ENCODE measurements around the gene FXYD1. TPM values are rescaled to one million over a fixed set of nuclear protein-coding genes. Genes with fewer than 3 reads are reported as not detected.

The FXYD1 gene
- total and polyA plus RNA-seq, 4 donors, result 18.7 to 146 (median 71.5) TPM

- no peak for TF ChIP-seq CTCF (IDR thresholded peaks at IDR 0.05; ENCODE audit: low read depth, low read length, missing input control)
- no peak for TF ChIP-seq RXRA (IDR thresholded peaks at IDR 0.05)
These were observed 22.2 kb downstream of the FXYD1 start (continued) for GRCh38 chr19:35160629-35161433.

- DNase-seq (ENCODE audit: low spot score), result no peak
- H3K9ac ChIP-seq (ENCODE audit: low read depth in 1 of 2, low read length in 2 of 2), result no peak overlapping the region
- H3K27me3 ChIP-seq (ENCODE audit: control insufficient read depth in 4 of 4, insufficient read depth in 4 of 4, low read length in 3 of 4), result no peaks in the 10 kb centered on the region
- no peak overlapping the region for H3K27ac ChIP-seq (ENCODE audit: low read depth in 1 of 2, low read length in 2 of 2)
- H3K9me3 ChIP-seq (ENCODE audit: control insufficient read depth in 4 of 4, low read length in 3 of 4), result peaks cover 0 to 6% (median 2%) of the 10 kb centered on the region in 4 donors
- no peak for TF ChIP-seq HNF4A (conservative IDR thresholded peaks at IDR 0.05)
- H3K36me3 ChIP-seq (ENCODE audit: control insufficient read depth in 4 of 4, insufficient read depth in 3 of 4, low read depth in 1 of 4, low read length in 3 of 4), result peaks cover 0 to 8% (median 5%) of the 10 kb centered on the region in 4 donors
- H3K4me1 ChIP-seq (ENCODE audit: control insufficient read depth in 4 of 4, insufficient read depth in 4 of 4, low read length in 3 of 4), result peaks cover 0 to 4% (median 2%) of the 10 kb centered on the region in 4 donors
- 97% methylated on average over 2 of the region's 2 CpGs for WGBS
- no peak overlapping the region for H3K4me3 ChIP-seq (ENCODE audit: low read depth in 1 of 3, low read length in 3 of 3)
These were observed 22.8 kb downstream of the FXYD1 start for GRCh38 chr19:35161434-35161743.

- peaks cover 0 to 4% (median 2%) of the 10 kb centered on the region in 4 donors for H3K4me1 ChIP-seq (ENCODE audit: control insufficient read depth in 4 of 4, insufficient read depth in 4 of 4, low read length in 3 of 4)
- no peak for DNase-seq (ENCODE audit: low spot score)
- no peak overlapping the region for H3K9ac ChIP-seq (ENCODE audit: low read depth in 1 of 2, low read length in 2 of 2)
- peaks cover 0 to 8% (median 5%) of the 10 kb centered on the region in 4 donors for H3K36me3 ChIP-seq (ENCODE audit: control insufficient read depth in 4 of 4, insufficient read depth in 3 of 4, low read depth in 1 of 4, low read length in 3 of 4)
- H3K4me3 ChIP-seq (ENCODE audit: low read depth in 1 of 3, low read length in 3 of 3), result no peak overlapping the region
- 94% methylated on average over 6 of the region's 6 CpGs for WGBS
- peaks cover 0 to 6% (median 2%) of the 10 kb centered on the region in 4 donors for H3K9me3 ChIP-seq (ENCODE audit: control insufficient read depth in 4 of 4, low read length in 3 of 4)
- H3K27ac ChIP-seq (ENCODE audit: low read depth in 1 of 2, low read length in 2 of 2), result no peak overlapping the region
- TF ChIP-seq ATF3 (IDR thresholded peaks at IDR 0.05), result no peak
- no peak for TF ChIP-seq TAF1 (conservative IDR thresholded peaks at IDR 0.05)
- no peak for TF ChIP-seq SP1 (IDR thresholded peaks at IDR 0.05)
- no peak for TF ChIP-seq YY1 (IDR thresholded peaks at IDR 0.05)
- no peak for TF ChIP-seq JUND (IDR thresholded peaks at IDR 0.05)
- TF ChIP-seq NR2F2 (IDR thresholded peaks at IDR 0.05), result no peak
- no peak for TF ChIP-seq EGR1 (IDR thresholded peaks at IDR 0.05; ENCODE audit: low read depth in 2 of 2)
- no peak for TF ChIP-seq MAX (IDR thresholded peaks at IDR 0.05)
- H3K27me3 ChIP-seq (ENCODE audit: control insufficient read depth in 4 of 4, insufficient read depth in 4 of 4, low read length in 3 of 4), result no peaks in the 10 kb centered on the region
These were observed 24.1 kb downstream of the FXYD1 start for GRCh38 chr19:35162471-35163326.

- H3K9ac ChIP-seq (ENCODE audit: low read depth in 1 of 2, low read length in 2 of 2), result no peak overlapping the region
- H3K9me3 ChIP-seq (ENCODE audit: control insufficient read depth in 4 of 4, low read length in 3 of 4), result peaks cover 0 to 6% (median 2%) of the 10 kb centered on the region in 4 donors
- no peak overlapping the region for H3K4me3 ChIP-seq (ENCODE audit: low read depth in 1 of 3, low read length in 3 of 3)
- no peak overlapping the region for H3K27ac ChIP-seq (ENCODE audit: low read depth in 1 of 2, low read length in 2 of 2)
- peaks cover under 1 to 9% (median 6%) of the 10 kb centered on the region in 4 donors for H3K4me1 ChIP-seq (ENCODE audit: control insufficient read depth in 4 of 4, insufficient read depth in 4 of 4, low read length in 3 of 4)
- TF ChIP-seq ZBTB33 (IDR thresholded peaks at IDR 0.05) (no peak), CTCF (IDR thresholded peaks at IDR 0.05; ENCODE audit: low read depth, low read length, missing input control) (no peak)
- WGBS, result 94% methylated on average over 2 of the region's 2 CpGs
- no peak for DNase-seq (ENCODE audit: low spot score)
- no peaks in the 10 kb centered on the region for H3K27me3 ChIP-seq (ENCODE audit: control insufficient read depth in 4 of 4, insufficient read depth in 4 of 4, low read length in 3 of 4)
- peaks cover 0 to 8% (median 5%) of the 10 kb centered on the region in 4 donors for H3K36me3 ChIP-seq (ENCODE audit: control insufficient read depth in 4 of 4, insufficient read depth in 3 of 4, low read depth in 1 of 4, low read length in 3 of 4)
These were observed 25.8 kb downstream of the FXYD1 start for GRCh38 chr19:35164418-35164817.
